HL-60 (cell line): ENCODE measurements around the gene TP53I11.

Experiments used
- DNase-seq, 2 experiments: peaks; one replicate each; pipeline ENCODE4 v3.0.0-alpha.2; 2010 to 2020; ENCODE audit warnings: low read depth in 1 of 2, low spot score in 1 of 2
- H3K27ac ChIP-seq: fragments of 250-450 bp; sonication (Bioruptor Pico); replicated peaks from 2 replicates; pipeline ENCODE4 v1.5.1; 2020; ENCODE audit warnings: mild to moderate bottlenecking, moderate library complexity
- H3K27me3 ChIP-seq: fragments of 250-450 bp; sonication (Bioruptor Pico); 2 replicates; pipeline ENCODE4 v1.5.1; 2021; ENCODE audit warnings: mild to moderate bottlenecking, moderate library complexity; ENCODE audit not compliant: insufficient read depth, poor library complexity, severe bottlenecking
- H3K4me3 ChIP-seq: replicated peaks from 2 replicates; pipeline ENCODE4 v1.5.1; 2011; ENCODE audit warnings: mild to moderate bottlenecking, control low read depth, low read length; ENCODE audit not compliant: insufficient read depth
- GABPA ChIP-seq: IDR thresholded peaks from 2 replicates; pipeline ENCODE4 v1.6.1; 2012; ENCODE audit warnings: low read depth
- POLR2AphosphoS5 ChIP-seq: IDR thresholded peaks from 2 replicates; pipeline ENCODE4 v1.6.1; 2012; ENCODE audit warnings: low read depth
- REST ChIP-seq: IDR thresholded peaks from 2 replicates; pipeline ENCODE4 v1.6.1; 2012; ENCODE audit warnings: low read depth; ENCODE audit not compliant: insufficient replicate concordance
- SPI1 ChIP-seq: IDR thresholded peaks from 2 replicates; pipeline ENCODE4 v1.6.1; 2012; ENCODE audit warnings: low read depth, mild to moderate bottlenecking, borderline replicate concordance
- TF ChIP-seq, protein P1 (sequence below): IDR thresholded peaks from one replicate; pipeline ENCODE4 v1.5.1; 2011; ENCODE audit warnings: low read length, control low read depth, inconsistent platforms; ENCODE audit not compliant: insufficient read depth

Gene TP53I11

DNA sequence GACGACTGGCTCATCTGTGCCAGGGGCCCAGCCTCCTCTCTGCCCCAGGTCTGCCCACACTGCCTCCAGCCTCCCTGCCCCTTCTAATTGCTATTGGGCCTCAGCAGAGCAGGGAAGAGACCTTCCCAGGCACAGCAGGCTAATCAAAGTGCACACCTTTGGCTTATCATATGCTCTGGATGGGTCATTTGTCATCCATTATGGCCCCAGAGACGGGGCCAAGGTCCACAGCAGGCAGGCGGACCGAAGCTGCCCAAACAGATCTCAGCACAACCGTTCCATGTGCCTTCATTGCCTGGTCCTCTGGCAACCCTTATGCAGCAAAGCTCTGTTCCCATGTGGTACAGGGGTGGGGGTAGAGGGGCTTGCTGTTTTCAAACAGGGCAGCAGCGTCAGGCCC lies 66.6 kb downstream of the TP53I11 start:
- H3K27ac ChIP-seq: no peak overlapping the region
- no peak for DNase-seq
- H3K27me3 ChIP-seq: peaks cover 3% of the 10 kb centered on the region
- no peak overlapping the region for H3K4me3 ChIP-seq
- TF ChIP-seq GABPA: no peak
- TF ChIP-seq REST: no peak
- TF ChIP-seq, protein P1, sequence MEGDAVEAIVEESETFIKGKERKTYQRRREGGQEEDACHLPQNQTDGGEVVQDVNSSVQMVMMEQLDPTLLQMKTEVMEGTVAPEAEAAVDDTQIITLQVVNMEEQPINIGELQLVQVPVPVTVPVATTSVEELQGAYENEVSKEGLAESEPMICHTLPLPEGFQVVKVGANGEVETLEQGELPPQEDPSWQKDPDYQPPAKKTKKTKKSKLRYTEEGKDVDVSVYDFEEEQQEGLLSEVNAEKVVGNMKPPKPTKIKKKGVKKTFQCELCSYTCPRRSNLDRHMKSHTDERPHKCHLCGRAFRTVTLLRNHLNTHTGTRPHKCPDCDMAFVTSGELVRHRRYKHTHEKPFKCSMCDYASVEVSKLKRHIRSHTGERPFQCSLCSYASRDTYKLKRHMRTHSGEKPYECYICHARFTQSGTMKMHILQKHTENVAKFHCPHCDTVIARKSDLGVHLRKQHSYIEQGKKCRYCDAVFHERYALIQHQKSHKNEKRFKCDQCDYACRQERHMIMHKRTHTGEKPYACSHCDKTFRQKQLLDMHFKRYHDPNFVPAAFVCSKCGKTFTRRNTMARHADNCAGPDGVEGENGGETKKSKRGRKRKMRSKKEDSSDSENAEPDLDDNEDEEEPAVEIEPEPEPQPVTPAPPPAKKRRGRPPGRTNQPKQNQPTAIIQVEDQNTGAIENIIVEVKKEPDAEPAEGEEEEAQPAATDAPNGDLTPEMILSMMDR: no peak

GRCh38 chr11:44883277-44883676 lies 67.4 kb downstream of the TP53I11 start:
- H3K27me3 ChIP-seq: peaks cover 3% of the 10 kb centered on the region
- TF ChIP-seq, protein P1: no peak
- TF ChIP-seq POLR2AphosphoS5: no peak
- TF ChIP-seq REST: no peak
- TF ChIP-seq GABPA: no peak
- TF ChIP-seq SPI1: no peak
- no peak overlapping the region for H3K4me3 ChIP-seq
- no peak overlapping the region for H3K27ac ChIP-seq
- no peak for DNase-seq
